IPS-18c (cell line): Measurements from ENCODE around the gene EIF3L.

Experiments used
- H3K4me3 ChIP-seq: 2 replicates; pipeline ENCODE4 v1.7.0; 2013; ENCODE audit warnings: low read depth, mild to moderate bottlenecking, low read length, moderate library complexity; ENCODE audit not compliant: insufficient read depth
- H3K9me3 ChIP-seq: one replicate; pipeline ENCODE4 v1.6.1; 2013; ENCODE audit warnings: mild to moderate bottlenecking, low read length, moderate library complexity; ENCODE audit not compliant: control insufficient read depth, insufficient read depth

The EIF3L gene

GRCh38 chr22:37931893-37932389 lies 82.7 kb downstream of the EIF3L start:
- no peak overlapping the region for H3K4me3 ChIP-seq
- no peaks in the 10 kb centered on the region for H3K9me3 ChIP-seq

GRCh38 chr22:37932401-37932800 lies 83.2 kb downstream of the EIF3L start:
- no peaks in the 10 kb centered on the region for H3K9me3 ChIP-seq
- no peak overlapping the region for H3K4me3 ChIP-seq

GRCh38 chr22:37932821-37933578 lies 83.8 kb downstream of the EIF3L start:
- no peak overlapping the region for H3K4me3 ChIP-seq
- H3K9me3 ChIP-seq = no peaks in the 10 kb centered on the region

GRCh38 chr22:37933711-37934376 lies 84.6 kb downstream of the EIF3L start:
- H3K9me3 ChIP-seq = no peaks in the 10 kb centered on the region
- H3K4me3 ChIP-seq = no peak overlapping the region
